Tibial artery (tissue), 4 donors: ENCODE measurements around the gene SMIM45.

Experiments used
- DNase-seq, 2 donors: peaks; one replicate each; pipeline ENCODE4 v3.0.0-alpha.2; 2019
- H3K27ac ChIP-seq, 2 donors: fragments of 200-600 bp; sonication (generic) in 1 of 2; 1 replicate in 1 of 2; 2 replicates in 1 of 2; pipeline ENCODE4 v1.5.1; 2018 to 2019; ENCODE audit warnings: mild to moderate bottlenecking in 1 of 2
- H3K27me3 ChIP-seq, 2 donors: fragments of 200-600 bp; sonication (generic) in 1 of 2; one replicate each; pipeline versions ENCODE4 v1.5.1 to v1.6.0; 2016 to 2019
- H3K36me3 ChIP-seq, 3 donors: fragments of 200-600 bp; sonication (generic) in 2 of 3; one replicate each; pipeline ENCODE4 v1.5.1; 2016 to 2019; ENCODE audit warnings: mild to moderate bottlenecking in 2 of 3
- H3K4me1 ChIP-seq, 4 donors: fragments of 200-600 bp; sonication (generic) in 2 of 4; 1 replicate in 3 of 4; 2 replicates in 1 of 4; pipeline ENCODE4 v1.5.1; 2016 to 2019
- H3K4me3 ChIP-seq, 2 donors: fragments of 200-600 bp; sonication (generic) in 1 of 2; 1 replicate in 1 of 2; 2 replicates in 1 of 2; pipeline ENCODE4 v1.5.1; 2018 to 2019; ENCODE audit warnings: mild to moderate bottlenecking in 2 of 2
- H3K9me3 ChIP-seq, 3 donors: fragments of 200-600 bp; sonication (generic) in 1 of 3; one replicate each; pipeline ENCODE4 v1.5.1; 2016 to 2019
- intact Hi-C: fragments of 100-400 bp; cut with DNase I; formaldehyde crosslinking; loops from one replicate; pipeline ENCODE4 v1.15.0; 2023; ENCODE audit warnings: low total_unique reads
- TF ChIP-seq, protein P1 (sequence below), 2 experiments: fragments of 200-600 bp in 1 of 2; fragments of 450-650 bp in 1 of 2; IDR thresholded peaks; one replicate each; pipeline ENCODE4 v1.5.1; 2017 to 2019; ENCODE audit warnings: antibody characterized with exemption in 2 of 2, mild to moderate bottlenecking in 1 of 2, moderate library complexity in 1 of 2

Gene SMIM45

DNA sequence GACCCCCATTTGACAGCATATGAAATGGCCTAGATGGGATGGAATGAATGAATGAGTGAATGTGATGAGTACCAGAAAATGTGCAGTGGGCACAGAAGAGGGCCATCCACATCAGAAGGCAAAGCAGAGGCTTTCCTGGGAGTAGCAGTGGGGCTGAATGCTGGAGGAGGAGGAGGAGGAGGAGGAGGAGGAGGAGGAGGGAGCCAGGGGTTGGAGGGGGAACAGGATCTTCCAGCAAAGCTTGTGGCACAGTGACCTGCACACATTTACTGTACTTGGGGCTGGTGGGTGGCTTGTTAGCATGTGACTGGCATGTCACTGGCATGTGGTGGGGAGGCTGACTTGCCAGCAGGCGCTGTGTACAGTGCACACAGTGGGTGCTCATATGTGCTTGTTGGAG lies 26.8 kb downstream of the SMIM45 start:
- Histone ChIP-seq H3K27ac (no peak overlapping the region), H3K9me3 (no peaks in the 10 kb centered on the region), H3K4me3 (no peak overlapping the region), H3K36me3 (no peaks in the 10 kb centered on the region), H3K27me3 (peaks cover 0 to 52% of the 10 kb centered on the region in 2 donors), H3K4me1 (peaks cover 0 to 14% (median 11%) of the 10 kb centered on the region in 4 donors)
- TF ChIP-seq, protein P1, sequence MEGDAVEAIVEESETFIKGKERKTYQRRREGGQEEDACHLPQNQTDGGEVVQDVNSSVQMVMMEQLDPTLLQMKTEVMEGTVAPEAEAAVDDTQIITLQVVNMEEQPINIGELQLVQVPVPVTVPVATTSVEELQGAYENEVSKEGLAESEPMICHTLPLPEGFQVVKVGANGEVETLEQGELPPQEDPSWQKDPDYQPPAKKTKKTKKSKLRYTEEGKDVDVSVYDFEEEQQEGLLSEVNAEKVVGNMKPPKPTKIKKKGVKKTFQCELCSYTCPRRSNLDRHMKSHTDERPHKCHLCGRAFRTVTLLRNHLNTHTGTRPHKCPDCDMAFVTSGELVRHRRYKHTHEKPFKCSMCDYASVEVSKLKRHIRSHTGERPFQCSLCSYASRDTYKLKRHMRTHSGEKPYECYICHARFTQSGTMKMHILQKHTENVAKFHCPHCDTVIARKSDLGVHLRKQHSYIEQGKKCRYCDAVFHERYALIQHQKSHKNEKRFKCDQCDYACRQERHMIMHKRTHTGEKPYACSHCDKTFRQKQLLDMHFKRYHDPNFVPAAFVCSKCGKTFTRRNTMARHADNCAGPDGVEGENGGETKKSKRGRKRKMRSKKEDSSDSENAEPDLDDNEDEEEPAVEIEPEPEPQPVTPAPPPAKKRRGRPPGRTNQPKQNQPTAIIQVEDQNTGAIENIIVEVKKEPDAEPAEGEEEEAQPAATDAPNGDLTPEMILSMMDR (IDR thresholded peaks at IDR 0.05), result no peak
- intact Hi-C loops, result no loop called here
- no peak for DNase-seq

DNA sequence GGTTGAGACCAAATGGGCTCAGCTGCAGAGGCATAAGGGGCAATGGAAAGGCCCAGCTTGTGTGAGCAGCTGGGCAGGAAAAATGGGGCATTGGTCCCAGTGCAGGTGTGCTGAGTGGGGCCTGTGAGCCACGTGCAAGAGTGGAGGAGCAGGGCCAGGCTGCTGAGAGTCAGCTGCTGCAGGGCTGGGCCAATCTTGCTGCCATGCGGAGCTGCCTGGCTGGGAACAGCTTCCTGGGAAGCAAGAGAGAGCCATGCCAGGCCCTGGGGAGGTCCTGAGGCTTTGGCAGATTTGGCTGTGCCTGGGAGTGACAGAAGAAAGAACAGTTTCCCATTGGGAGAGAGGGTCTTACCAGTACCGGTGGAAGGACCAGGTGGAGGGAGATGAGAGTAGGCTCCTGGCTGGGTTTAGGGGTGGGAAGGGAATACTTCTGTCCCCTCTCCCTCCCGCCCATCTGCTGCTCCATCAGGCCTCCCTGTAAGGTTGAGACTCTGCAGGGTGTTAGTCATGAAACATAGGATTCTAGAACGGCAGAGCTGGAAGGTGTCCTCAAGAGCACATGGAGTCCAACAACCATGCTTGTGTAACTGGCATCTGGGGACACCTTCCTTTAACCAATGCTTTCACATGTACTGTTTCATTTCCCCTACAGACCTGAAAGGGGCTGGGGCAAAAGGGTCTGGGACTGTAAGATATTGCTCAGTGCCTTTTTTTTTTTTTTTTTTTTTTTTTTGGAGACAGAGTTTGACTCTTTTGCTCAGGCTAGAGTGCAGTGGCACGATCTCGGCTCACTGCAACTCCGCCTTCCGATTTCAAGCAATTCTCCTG lies 27.7 kb downstream of the SMIM45 start:
- intact Hi-C loops, result no loop called here
- no peak for DNase-seq
- TF ChIP-seq, protein P1 (IDR thresholded peaks at IDR 0.05), result no peak
- Histone ChIP-seq H3K27ac (no peak overlapping the region), H3K27me3 (peaks cover 0 to 46% of the 10 kb centered on the region in 2 donors), H3K9me3 (no peaks in the 10 kb centered on the region), H3K4me3 (no peak overlapping the region), H3K36me3 (no peaks in the 10 kb centered on the region), H3K4me1 (peaks cover 0 to 14% (median 11%) of the 10 kb centered on the region in 4 donors)

DNA sequence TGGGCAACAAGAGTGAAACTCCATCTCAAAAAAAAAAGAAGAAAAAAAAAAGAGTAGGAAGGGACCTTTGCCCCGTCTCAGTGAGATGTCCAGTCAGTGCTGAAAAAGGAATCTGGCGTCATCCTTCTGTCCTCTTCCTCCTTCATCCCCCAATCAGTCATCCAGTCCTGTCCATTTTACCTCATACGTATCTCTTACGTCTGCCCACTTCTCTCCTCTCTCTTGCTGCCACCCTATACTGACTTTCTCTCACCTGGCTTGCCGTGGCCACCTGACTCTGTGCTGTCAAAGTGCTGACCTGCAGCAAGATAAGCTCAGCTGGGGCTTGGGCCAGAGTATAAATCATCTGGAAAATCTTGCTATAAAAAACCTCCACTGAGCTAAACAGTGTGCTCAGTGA lies 30.9 kb downstream of the SMIM45 start:
- no peak overlapping the region for H3K27ac ChIP-seq
- no peak for DNase-seq
- peaks cover 0 to 20% of the 10 kb centered on the region in 2 donors for H3K27me3 ChIP-seq
- H3K4me1 ChIP-seq, result no peaks in the 10 kb centered on the region
- H3K4me3 ChIP-seq, result no peak overlapping the region
- no peaks in the 10 kb centered on the region for H3K9me3 ChIP-seq
- intact Hi-C loops, result no loop called here
- no peaks in the 10 kb centered on the region for H3K36me3 ChIP-seq
- TF ChIP-seq, protein P1 (IDR thresholded peaks at IDR 0.05), result no peak

DNA sequence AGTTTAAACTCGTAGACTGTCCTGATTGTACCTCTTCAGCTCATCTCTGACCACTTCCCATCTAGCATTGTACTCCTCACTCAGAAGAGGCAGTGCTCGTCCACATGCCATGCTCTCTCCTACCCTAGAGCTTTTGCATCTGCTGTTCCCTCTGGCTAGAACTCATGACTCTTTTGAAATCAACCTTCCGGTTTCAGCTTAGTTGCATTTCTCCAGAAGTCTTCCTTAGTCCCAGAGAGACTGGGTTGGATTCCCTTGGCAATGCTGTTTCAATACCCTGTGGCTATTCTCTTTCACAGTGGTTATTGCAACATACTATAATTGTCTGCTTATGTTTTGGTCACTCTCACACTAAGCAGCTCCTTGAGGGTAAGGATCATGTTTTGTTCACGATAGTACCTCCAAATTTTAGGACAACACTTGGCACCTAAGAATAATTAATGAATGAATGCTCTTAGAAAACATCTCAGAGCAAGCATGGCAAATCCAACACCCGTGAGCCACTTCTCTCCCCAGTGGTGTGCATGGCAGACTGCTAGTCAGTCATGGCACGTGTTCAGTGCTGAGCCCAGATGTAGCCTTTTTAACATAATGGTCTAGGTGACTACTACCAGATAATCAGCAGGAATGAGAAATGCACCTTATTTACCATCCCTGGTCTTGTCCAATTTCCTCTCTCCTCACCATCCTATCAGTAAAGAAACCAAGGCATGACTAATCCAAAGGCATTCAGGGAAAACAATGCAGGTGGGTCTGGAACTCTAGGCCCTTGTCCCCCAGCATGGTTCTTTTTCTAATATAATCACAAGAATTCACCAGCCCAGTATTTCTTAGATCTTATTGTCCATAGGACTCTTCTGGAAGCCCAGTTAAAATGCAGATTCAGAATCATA lies 31.8 kb downstream of the SMIM45 start:
- TF ChIP-seq, protein P1 (IDR thresholded peaks at IDR 0.05), result no peak
- no peak for DNase-seq
- intact Hi-C loops, result no loop called here
- Histone ChIP-seq H3K4me1 (no peaks in the 10 kb centered on the region), H3K4me3 (no peak overlapping the region), H3K9me3 (no peaks in the 10 kb centered on the region), H3K27me3 (peaks cover 0 to 17% of the 10 kb centered on the region in 2 donors), H3K27ac (no peak overlapping the region), H3K36me3 (no peaks in the 10 kb centered on the region)

DNA sequence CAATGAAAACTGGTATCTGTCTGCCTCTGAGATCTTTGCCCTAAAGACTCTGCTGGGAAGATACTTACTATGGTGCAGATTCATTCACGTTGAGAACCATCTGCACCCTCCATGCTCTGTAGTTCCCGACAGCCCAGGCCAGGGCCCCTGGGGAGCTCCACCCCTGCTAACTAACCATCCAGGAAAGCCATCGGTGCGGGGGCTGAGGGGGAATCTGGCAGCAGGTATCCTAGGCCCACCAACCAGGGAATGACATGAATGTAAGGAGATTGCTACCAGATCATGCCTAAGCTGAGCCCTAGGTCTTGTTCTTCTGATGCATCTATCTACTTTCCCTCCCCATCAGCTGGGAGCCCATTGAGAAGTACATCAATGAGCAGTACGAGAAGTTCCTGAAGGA lies 35.3 kb downstream of the SMIM45 start:
- peaks cover 0 to 8% of the 10 kb centered on the region in 2 donors for H3K27me3 ChIP-seq
- H3K9me3 ChIP-seq, result no peaks in the 10 kb centered on the region
- TF ChIP-seq, protein P1 (IDR thresholded peaks at IDR 0.05), result no peak
- no peak overlapping the region for H3K27ac ChIP-seq
- no peaks in the 10 kb centered on the region for H3K4me1 ChIP-seq
- peak in 1 of 2 donors; percentile 15 for DNase-seq
- intact Hi-C loops, result no loop called here
- no peak overlapping the region for H3K4me3 ChIP-seq
- no peaks in the 10 kb centered on the region for H3K36me3 ChIP-seq
